Measurements from ENCODE around the gene KCNN3. TPM values are rescaled to one million over a fixed set of nuclear protein-coding genes. Genes with fewer than 3 reads are reported as not detected.

The KCNN3 gene
- total and polyA plus RNA-seq, 2 of the 13 experiments (the other 11 are each of a cell fraction or from before 2014, with no cell fraction given) = not detected

- TF ChIP-seq ZSCAN5A (CRISPR knock-in tag; IDR thresholded peaks at IDR 0.05; ENCODE audit: borderline replicate concordance) = no peak
- no peak for TF ChIP-seq THYN1 (CRISPR knock-in tag; IDR thresholded peaks at IDR 0.05; ENCODE audit: borderline replicate concordance, low read depth)
- no peak for TF ChIP-seq DDIT3 (CRISPR knock-in tag; IDR thresholded peaks at IDR 0.05)
- no peak for TF ChIP-seq HMGA1 (CRISPR knock-in tag; conservative IDR thresholded peaks at IDR 0.05)
- no peak for TF ChIP-seq KLF15 (CRISPR knock-in tag; IDR thresholded peaks at IDR 0.05; ENCODE audit: borderline replicate concordance)
- no peak for TF ChIP-seq ZNF720 (CRISPR knock-in tag; IDR thresholded peaks at IDR 0.05)
- TF ChIP-seq ZXDC (CRISPR knock-in tag; IDR thresholded peaks at IDR 0.05) = no peak
- no peak for TF ChIP-seq KMT2A (CRISPR knock-in tag; IDR thresholded peaks at IDR 0.05)
- no peak for TF ChIP-seq FOXA3 (CRISPR knock-in tag; IDR thresholded peaks at IDR 0.05)
- TF ChIP-seq CSRNP1 (CRISPR knock-in tag; IDR thresholded peaks at IDR 0.05) = no peak
- TF ChIP-seq SIN3B (IDR thresholded peaks at IDR 0.05; ENCODE audit: low read length) = no peak
- no peak for TF ChIP-seq ZKSCAN5 (CRISPR knock-in tag; IDR thresholded peaks at IDR 0.05)
- no peak for TF ChIP-seq SP2 (CRISPR knock-in tag; IDR thresholded peaks at IDR 0.05)
- TF ChIP-seq HMG20A (CRISPR knock-in tag; IDR thresholded peaks at IDR 0.05; ENCODE audit: borderline replicate concordance) = no peak
- no peak for TF ChIP-seq ZNF547 (CRISPR knock-in tag; IDR thresholded peaks at IDR 0.05)
- TF ChIP-seq PCBP1 (IDR thresholded peaks at IDR 0.05; ENCODE audit: borderline replicate concordance, low read depth, low read length) = no peak
- no peak for TF ChIP-seq ZNF331 (CRISPR knock-in tag; IDR thresholded peaks at IDR 0.05)
- TF ChIP-seq ZNF563 (CRISPR knock-in tag; IDR thresholded peaks at IDR 0.05) = no peak
- no peak for TF ChIP-seq ZNF275 (CRISPR knock-in tag; IDR thresholded peaks at IDR 0.05; ENCODE audit: borderline replicate concordance)
These were observed 8.4 kb upstream of the KCNN3 start (continued) for GRCh38 chr1:154878371-154879037.

All from HepG2 (cell line).